Activated CD4-positive, alpha-beta T cell treated with anti-CD3 and anti-CD28 coated beads, Interleukin-2, amount 50 U/mL, for 4 hours (primary cell): ENCODE measurements around the gene GSTA2.
A peak's percentile ranks its signal among the peaks of the same experiment; 100 is the strongest.
"Not testable (repeated sequence)": the region's sequence is repeated elsewhere in the genome, so short reads cannot be mapped to it uniquely, and the experiment has no call there.

Experiments used
- DNase-seq, 2 experiments: peaks; one replicate each; pipeline ENCODE4 v3.0.0-alpha.2; 2020

GSTA2 gene

DNA sequence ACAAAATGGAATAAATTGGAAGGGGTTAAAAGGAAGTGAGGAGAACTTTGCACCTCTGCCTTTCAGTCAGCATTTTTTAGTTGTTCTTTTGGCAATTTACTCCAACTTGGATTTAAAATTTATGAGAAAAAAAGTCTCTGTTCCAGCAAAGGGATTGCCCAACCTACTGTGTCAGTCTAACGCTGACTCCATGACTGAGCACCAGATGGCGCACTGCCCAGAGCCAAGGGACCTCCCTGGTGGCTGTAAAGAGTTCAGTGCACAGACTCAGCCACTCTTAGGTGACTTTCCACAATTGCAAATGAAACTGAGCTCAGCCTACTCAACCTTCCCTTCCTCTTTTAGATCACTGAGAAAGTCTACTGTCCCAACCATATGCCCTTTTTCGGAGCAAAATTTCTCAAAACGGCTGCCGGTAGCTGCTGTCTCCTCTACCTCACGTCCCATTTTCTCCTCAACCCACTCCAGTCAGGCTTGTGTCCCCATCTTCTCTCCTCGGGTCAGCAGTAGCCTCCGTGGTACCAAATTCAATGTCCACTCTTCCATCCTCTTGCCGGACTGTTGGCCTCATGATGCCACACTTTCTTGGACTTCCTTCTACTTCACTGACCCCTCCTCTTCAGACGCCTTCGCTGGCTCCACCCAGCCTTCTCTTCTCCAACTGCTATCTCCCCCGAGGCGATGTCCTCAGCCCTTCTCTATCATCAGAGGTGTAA, 38.7 kb downstream of the GSTA2 start:
- peak; percentile 28 to 37 for DNase-seq

DNA sequence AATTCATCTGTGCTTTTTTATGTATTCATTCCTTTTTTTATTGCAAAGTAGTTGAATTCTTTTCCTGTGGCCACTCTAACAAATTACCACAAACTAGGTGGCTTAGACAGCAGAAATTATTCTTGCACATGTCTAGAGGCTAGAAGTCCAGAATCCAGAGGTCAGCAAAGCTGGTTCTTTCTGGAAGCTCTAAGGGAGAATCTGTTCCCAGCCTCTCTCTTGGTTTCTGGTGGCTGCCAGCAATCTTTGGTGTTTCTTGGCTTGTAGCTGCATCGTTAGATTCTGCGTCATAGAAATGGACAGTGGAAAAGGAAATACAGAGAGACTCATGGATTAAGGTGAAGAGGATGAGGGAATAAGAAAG, 39.3 kb downstream of the GSTA2 start:
- DNase-seq: no peak

DNA sequence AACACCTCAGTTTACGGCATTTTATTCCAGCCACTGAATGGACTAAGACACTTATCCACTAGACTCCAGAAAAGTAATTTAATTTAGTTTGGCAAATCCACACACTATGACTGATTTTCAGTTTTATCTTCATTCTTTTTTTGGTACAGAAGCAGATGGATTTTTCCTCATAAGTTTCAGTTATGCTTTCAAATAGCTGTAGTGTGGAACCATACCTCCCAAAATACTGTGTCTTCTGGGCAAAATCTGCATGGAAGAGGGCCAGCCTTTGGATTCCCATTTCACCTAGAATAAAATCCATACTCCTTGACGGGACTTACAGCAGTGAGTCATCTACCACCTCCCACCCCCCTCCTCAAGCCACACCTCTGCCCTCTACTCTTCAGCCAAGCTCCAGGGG, 43.0 kb downstream of the GSTA2 start:
- DNase-seq: no peak

DNA sequence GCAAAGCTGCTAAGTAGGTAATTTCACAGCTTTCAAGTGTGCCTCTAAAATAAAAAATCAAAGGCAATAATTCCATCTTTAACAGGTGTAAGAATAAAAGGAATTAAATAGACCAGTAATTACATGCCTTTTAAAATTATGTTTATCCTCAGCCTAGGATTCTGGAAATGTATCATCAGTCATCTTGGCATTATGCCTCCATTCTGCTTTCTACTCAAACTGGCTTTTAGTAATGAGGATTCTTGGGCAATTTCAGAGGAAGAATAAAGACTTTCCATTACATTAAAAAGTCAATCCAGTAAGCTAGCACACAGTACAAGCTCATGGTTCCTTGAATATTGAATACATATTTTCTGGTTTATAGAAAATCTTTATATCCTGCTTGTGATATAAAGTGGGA, 44.7 kb downstream of the GSTA2 start:
- no peak for DNase-seq

DNA sequence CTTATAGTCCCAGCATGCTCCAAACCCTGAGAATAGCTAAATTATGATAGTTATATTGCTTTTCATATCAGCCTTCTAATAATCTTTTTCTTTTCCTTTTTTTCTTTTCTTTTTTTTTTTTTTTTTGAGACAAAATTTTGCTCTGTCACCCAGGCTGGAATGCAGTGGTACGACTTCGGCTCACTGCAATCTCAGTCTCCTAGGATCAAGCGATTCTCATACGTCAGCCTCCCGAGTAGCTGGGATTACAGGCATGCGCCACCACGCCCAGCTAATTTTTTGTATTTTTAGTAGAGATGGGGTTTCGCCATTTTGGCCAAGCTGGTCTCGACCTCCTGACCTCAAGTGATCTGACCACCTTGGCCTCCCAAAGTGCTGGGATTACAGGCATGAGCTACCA, 48.5 kb downstream of the GSTA2 start:
- not testable (repeated sequence) for DNase-seq

DNA sequence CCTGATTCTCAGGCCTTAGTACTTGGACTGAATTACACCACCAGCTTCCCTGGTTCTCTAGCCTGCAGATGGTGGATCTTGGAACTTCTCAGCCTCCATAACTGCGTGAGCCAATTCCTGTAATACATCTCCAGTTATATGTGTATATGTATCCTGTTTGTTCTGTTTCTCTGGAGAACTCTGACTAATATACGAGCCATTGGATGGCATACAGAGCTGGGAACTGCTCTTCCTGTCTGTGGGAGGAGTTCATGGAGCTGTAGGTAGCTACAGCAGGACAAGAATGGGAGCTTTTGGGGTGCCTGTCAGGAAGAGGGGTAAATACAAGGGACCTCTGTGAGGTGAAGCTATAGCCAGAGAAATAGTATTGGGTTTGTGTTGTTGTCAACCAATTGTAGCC, 51.1 kb downstream of the GSTA2 start:
- DNase-seq: no peak

DNA sequence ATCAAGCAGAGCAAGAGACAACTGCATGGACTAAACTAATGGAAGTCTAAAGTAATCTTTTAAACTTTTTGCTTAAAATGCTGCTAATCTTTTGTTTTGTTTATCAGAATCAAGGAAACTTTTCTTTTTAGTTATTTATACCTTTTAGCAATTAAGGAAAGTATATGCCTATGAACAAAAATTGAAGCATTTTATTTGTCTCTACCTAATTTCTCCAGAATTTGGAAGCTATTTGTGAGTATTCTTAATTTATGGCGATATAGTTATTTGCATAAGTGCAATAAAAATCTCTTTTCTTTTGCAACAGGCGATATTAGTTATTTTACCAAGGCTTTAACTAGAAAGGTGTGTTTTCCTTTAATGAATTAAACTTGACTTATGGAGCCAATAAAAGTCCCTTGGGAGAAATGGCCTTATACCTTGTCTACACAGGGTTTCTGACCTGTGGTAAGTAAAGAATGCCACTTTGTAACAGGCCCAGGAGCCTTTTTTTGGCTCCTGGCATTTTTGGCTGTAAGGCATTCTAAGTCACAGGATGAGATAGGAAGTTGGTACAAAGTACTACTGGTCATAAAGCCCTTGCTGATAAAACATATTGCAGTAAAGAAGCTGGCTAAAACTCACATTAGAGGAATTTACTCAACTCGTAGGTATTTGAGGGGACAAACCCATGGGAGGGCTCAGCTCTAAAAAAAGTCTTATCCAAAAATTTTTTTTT, 55.2 kb downstream of the GSTA2 start:
- DNase-seq: no peak

DNA sequence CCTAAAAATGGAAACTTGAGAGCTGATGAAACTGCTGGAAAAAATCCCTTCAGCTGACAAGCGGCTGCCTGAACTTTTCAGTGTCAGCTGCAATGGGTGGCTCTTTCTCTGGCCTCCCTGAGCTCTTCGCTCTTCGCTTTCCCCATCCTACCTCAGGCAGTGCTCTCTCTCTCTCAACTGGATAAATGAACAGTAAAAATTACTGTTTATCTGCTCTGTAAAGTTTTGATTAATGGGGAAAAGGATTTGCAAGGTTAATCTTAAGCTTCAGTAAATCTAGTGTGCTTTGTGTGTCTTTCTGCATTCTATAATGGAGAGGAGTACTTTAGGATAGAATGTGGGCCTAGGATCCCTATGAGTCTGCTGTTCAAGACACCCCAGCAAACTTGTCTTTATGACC, 57.3 kb downstream of the GSTA2 start:
- DNase-seq: no peak

DNA sequence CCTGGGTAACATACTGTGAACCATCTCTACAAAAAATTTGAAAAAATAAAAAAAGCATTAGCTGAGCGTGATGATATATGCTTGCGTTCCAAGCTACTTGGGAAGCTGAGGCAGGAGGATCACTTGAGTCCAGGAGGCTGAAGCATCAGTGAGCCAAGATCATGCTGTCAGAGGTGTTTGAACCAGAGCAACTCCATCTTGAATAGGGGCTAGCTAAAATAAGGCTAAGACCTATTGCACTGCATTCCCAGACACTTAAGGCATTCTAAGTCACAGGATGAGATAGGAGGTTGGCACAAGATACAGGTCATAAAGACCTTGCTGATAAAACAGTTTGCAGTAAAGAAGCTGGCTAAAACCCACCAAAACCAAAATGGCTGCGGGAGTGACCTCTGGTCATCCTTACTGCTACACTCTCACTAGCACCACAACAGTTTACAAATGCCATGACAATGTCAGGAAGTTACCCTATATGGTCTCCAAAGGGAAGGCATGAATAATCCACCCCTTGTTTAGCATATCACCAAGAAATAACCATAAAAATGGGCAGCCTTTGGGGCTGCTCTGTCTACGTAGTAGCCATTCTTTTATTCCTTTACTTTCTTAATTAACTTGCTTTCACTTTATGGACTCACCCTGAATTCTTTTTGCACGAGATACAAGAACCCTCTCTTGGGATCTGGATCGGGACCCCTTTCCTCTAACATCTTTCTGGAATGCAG, 58.3 kb downstream of the GSTA2 start:
- not testable (repeated sequence) for DNase-seq

DNA sequence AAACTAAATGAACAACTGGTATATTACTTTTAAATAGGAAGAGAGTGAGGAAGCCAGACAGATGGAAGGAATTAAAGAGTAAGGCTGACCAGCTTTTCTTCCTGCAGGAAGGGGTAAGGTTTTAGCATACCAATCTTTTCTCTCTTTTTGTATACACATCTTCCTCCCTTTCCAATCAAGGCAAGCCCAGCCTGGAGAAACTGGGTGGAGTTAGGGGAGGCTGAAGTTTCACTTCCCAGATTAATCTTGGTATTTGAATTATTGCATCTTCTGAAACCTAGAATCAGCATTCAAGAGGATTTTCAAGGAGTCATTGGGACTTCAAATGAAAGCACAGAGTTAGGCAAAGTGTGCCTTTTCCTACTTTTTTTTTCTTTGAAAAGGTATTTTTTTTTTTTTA, 59.2 kb downstream of the GSTA2 start:
- DNase-seq: no peak
